C1 segment of cervical spinal cord (tissue), 14 donors: ENCODE data around the gene CCDC157.
"Not testable (repeated sequence)": the region's sequence is repeated elsewhere in the genome, so short reads cannot be mapped to it uniquely, and the experiment has no call there.

ENCODE experiments used
- DNase-seq, 14 donors: peaks; one replicate each; lab custom pipeline; 2025; lab: John Stamatoyannopoulos, UW

CCDC157 gene

DNA sequence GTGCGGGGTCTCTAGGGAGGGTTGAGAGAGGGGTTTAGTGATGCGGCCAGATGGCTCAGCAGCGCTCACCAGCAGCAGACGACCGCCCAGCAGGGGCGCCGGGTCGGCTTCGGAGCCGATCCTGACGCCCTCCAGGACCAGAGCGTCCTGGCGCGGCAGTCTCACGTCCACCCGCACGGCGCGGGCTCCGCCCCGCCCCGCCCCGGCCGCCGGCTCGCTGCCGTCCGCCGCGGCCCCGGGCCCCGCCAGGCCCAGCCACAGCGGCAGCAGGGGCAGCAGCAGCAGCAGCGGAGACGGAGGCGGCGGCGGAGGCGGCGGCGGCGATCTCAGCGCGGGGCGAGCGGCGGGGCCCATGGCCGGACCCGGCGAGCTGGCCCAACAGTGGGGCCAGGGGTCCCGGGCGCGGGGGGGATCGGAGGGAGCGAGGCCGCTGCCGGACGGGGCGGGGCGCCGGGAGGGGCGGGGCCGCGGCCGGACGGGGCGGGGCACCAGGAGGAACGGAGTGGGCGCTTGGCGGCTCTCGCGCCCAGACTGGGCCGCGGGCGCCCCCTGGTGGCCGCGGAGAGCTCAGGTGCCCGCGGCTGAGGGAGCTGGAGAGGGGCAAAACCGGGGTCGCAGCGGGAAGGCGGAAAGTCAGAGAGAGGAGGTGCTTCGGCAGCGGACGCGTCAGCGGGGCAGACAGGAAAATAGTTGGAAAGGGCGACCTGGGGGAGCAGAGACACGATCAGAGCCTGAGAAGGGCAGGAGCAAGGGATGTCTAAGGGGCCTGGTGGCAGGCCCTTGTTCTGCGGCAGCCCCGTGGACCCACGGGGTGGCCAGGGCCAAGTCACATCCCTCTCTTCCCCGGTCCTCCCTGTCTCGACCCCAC is 30.4 kb downstream of the CCDC157 start, which contains the start of gene RNF215:
RNF215 (minus strand) TSS at position 452 of the 868 bp plus-strand sequence; CDS start at position 354, 98 bp downstream.
- peak; percentile 22 to 90 (median 69) for DNase-seq

DNA sequence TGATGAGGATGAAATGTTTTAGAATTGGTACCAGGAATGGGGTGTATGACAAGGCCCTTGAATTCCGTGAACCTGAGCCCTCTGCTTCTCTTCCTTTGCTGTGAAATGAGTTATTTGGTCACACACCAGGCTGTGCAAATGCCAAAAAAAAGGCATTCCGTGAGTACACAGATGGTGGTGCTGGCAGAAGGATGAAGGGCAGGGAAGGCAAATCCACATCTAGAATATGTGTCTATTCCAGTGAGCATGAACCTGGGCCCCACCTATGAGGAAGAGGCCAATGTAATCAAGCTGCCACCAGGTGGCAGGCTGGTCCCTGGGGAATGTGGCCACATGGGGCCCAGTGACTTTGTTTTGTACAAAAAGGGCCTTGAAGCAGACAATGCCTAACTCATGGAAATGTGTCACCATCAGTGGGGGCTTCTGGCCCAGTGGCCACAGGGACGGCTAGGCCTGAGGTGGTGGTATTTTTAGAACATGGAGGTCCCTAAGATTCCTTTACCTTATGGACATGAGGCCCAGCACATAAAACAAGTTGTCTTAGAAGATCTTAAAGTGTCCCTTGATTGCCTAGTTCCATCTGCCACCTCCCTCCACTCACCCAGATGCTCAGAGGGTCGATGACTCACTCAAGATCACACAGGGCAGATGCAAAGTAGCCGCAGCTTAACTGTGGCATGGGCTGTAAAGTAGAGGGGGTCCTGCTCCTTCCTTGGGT is 34.3 kb downstream of the CCDC157 start:
- peak in 11 of 14 donors; percentile 9 to 74 (median 47) for DNase-seq

DNA sequence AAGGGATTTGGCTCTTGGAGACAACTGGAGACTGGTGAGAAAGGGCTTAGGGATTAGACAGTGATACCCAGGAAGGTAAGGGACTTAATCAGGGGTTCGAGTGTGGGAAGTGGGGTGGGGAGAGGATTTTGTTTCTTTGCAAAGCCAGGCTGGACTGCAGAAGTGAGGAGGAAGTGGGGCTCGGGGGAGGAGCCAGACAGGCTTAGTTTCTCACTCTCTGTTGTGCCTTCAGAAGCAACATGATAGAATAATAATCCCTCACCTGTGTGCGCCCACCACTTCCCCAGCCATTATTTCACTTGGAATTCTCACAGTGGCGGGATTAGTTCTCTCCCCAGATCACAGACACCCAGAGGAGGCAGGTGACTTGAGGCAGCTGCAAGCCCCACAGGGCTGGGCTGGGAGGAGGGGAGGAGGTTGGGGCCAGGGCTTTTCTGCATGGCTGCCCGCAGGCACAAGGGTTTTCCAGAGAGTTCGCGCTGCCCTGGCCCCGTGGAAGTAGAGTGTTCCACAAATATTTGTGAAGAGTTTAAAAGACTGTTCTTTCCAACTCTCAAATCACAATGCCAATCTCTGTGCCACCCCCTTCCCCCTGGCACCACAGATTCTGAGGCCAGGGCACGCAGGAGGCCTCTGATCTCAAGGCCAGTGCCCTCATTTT is 36.0 kb downstream of the CCDC157 start:
- peak in 2 of 14 donors; percentile 21 to 25 for DNase-seq

DNA sequence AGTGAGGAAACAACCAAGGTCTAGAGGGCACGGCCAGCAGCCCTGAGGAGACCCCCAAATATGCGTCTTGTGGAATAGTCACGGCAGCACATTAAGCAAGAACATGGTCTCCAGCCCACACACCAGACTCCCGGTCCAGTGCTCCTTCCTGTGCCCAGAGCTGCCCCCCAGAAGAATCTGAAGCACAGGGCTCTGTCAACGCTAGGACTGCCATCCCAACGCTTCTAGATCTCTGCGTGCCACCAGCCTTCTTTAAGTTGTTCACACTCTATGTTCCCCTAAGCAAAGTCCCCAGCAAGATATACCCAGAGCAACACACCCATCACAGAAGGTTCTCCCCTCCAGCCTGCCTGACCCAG is 36.5 kb downstream of the CCDC157 start:
- DNase-seq = no peak

DNA sequence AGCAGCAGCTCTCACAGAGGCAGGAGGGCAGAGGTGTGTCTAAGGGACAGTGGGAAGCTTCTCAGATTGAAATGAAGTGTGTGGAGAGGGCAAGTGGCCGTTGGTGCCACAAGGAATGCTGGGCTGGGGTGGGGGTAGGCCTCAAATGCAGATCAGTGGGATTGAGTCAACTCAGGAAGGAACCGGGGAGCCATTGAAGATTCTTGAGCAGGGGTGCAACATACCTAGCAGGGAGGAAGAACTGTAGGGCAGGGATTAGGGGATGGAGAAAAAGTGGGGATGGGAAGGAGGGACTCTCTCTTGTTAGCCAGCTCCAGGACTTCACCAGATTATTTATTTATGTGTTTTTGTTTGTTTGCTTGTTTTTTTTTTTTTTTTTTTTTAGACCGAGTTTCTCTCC is 37.1 kb downstream of the CCDC157 start:
- DNase-seq = no peak

DNA sequence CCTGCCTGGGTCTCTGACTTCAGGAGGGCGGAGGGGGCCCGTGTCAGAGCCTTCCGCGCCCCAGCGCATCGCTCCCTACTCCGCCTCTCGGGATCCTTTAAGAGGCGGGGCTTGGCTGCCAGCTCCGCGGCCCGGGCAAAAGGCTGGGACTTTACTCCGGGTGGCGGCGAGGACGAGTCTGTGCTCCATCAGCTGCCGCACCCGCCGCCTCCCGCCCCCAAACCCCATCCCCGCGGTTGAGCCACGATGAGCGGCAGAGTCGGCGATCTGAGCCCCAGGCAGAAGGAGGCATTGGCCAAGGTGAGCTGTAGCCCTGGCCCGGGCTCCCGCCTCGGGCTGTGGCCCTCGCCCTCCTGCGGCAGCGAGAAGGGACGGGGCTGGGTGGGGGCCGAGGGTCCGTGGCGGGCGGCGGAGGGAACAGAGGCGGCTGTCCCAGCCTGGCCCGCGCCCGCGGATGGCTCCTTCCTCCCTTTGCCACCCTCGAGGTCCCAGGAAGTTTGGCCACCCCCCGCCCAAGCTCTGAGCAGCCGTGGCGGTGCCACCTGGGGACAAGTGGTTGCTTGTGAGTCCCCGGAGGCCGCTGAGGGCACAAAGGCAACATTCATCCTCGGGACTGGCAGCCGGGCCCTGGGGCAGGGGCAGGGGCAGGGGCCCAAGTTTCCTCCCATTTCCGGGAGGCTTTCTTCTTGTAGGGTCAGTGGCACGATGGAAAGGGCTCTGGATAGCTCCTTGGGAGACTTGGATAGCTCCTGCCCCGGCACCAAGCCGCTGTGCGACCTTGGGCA is 40.3 kb downstream of the CCDC157 start, which contains the start of gene SEC14L2:
SEC14L2 (plus strand) TSS at position 148 of the 785 bp plus-strand sequence; CDS start at position 247, 99 bp downstream.
- peak in 12 of 14 donors; percentile 53 to 83 (median 70) for DNase-seq

DNA sequence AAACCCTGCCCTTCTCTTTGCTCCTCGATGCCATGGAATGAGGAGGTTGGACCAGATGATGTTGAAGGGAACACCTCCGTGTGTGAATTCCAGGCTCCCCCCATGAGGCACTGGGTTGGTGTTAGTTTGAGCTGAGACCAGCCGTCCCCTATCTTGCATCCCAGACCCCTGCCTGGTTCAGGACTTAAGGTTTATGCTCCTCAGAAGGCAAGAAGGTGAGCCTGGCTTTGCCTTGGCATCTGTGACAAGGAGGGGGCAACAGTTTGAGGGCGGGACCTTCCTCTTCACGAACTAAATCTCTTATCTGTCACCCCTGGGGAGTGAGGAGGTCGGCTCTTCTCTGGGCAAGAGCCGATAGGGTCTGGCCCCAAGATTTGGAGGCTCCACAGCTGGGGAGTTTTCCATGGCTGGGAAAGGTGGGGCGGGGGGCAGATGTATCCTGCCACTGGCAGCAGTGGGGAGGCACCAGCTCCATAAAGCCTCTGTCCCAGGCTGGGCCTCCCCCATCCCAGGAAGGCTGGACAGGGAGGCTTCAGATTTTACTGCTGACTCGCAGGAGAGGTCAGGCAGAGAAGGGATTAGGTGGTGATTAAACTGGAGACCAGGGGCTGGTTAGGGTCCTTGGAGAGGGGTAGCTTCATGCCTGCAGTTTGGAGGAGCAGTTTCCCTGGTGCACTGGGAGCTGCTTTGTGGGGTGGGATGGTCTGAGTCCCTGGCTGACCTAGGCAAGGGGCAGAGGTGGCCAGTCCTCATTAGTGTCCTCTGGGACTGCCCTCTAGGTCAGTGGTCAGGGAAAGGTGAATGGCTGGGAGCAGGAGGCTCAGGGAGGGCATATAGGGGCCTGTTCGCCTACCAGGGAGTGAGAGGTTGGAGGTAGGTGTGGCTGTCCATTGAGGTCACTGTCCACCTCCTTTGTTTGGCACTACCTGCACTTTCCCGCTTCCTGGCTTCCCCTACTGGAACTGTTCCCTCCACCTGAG is 41.1 kb downstream of the CCDC157 start:
- peak in 2 of 14 donors; percentile 40 to 57 for DNase-seq

DNA sequence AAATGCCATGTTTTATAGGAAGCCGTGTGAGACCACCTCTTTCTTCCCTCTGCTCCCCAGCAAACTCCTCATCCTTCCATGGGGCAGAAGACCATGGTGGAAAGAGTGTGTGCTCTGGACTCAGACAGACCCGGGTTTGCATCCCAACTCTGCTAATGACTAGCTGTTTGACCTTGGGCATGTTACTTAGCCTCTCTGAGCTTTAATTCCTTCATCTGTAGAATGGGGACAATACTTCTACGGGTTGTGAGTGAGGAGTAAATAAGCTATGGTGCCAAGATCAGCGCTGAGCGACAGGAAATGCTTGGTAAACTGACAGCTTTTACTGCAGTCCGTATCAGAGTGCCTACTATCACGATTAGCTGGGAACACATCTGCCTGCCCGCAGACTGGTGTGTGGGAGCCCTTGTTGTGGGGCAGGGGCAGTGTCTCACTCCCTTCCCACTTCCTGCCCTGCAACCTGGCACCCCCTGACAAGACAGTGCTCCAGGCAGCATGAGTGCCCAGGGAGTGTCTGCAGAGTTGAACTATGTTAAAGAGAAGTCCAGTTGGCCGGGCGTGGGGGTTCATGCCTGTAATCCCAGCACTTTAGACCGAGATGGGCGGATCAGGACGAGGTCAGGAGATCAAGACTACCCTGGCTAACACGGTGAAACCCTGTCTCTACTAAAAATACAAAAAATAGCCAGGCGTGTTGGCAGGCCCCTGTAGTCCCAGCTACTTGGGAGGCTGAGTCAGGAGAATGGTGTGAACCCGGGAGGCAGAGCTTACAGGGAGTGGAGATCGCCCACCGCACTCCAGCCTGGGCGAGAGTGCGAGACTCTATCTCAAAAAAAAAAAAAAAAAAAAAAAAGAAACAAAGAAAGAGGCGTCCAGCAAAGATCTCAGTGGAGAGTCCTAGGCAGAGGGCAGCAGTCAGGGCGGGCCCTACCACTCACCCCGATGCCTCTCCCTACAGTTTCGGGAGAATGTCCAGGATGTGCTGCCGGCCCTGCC is 42.2 kb downstream of the CCDC157 start:
- DNase-seq = peak in 1 of 14 donors; percentile 20

DNA sequence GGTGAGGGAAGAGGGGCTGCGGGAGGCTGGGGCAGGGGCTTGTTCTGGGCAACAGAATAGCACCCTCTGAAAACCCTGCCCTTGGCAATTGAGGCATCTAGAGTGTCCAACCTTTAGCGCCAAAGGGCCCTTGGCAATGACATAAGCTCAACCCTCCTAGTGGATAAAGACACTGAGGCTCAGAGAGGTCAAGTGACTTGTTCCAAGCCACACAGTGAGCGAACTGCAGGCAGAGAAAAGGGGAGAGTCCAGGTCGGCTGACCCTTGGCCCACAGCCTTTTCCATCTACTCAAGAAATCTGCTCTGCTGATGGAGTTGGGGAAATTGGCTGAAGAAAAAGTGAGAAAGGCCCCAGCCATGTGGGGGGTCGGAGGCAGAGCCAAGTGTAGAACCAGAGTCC is 42.9 kb downstream of the CCDC157 start:
- no peak for DNase-seq

DNA sequence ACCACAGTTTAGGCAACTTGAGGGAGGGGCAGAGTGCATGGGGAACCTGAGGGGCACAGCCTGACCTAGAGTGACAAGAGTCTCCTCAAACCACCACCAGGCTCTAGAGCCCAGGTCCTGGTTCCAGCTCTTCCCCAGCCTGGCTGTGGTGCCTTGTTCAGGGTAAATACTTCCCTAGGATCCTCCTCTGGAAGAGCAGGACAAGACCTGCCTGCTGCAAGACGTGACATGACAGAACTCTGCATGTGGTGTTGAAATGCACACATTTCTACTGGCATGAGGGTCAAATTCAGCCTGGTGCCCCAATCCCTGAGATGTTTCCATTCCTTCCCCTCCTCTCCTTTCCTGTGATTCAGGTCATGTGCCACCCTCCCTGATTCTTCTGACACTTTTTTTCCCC is 43.4 kb downstream of the CCDC157 start:
- DNase-seq = no peak

DNA sequence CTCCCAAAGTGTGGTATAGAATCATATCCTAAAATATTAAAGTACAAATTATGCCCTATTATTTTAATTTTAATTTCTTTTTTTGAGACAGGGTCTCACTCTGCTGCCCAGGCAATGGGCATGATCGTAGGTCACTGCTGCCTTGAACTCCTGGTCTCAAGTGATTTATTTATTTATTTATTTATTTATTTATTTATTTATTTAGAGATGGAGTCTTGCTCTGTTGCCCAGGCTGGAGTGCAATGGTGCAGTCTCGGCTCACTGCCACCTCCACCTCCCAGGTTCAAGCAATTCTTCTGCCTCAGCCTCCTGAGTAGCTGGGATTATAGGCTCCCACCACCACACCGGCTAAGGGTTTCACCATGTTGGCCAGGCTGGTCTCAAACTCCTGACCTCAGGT is 44.2 kb downstream of the CCDC157 start:
- DNase-seq = not testable (repeated sequence)

DNA sequence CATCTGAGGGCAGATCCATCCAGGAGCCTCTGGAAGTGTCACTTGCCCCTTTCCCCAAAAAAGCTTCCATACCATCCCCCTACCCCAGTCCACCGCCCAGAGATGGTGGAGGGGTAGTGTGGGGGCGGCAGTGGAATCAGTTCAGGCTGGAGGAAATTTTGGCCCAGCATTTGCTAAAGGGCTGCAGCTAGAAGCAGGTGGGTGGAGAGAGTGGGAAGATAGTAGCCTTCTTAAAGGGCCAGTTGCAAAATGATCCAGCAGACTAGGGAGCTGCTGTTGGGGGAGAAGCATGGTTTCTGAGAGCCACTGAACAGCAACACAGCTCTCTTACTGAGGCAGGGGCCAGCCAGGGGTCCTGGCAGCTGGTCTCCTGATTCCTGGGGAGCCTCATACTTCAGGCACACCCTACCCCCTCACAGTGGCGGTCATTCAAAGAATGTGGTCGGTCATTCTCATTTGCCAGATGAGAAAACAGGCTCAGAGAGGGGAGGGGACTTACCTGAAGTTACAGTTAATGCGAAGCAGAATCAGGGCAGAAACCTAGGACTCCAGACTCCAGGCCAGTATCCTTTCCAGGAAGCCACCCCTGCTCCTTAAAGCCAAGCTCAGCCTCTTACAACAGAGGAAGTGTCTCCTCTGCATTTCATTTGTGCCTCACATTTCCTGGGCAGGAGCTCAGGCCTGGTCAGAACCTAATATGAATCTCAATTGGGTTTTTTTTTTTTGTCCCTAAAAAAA is 45.4 kb downstream of the CCDC157 start:
- peak in 1 of 14 donors; percentile 21 for DNase-seq

DNA sequence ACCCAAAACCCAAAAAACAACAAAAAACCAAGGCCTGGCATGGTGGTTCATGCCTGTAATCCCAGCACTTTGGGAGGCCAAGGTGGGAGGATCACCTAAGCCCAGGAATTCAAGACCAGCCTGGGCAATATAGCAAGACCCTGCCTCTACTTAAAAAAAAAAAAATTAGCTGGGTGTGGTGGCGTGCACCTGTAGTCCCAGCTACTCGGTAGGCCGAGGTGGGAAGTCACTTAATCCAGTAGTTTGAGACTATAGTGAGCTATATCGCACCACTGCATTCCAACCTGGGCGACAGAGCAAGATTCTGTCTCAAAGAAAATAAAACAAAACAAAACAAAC is 45.9 kb downstream of the CCDC157 start:
- DNase-seq = not testable (repeated sequence)

DNA sequence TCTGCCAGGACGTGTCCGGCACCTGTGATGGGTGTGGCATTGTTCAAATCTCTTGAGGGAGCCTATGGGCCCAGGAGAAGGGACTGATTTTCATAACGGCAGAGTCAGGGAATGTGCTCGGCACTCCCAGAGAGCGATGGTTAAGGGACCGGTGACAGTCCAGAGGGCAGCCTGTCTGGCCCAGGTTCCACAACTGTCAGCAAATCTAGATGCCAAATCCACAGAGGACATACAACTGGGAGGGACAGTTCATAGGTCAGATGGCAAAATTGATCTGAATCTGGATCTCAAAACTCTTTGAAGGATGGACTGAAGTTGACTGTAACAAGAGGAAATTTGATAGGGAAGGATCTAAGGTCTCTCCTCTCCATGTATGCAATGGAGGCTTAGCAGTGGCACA is 47.5 kb downstream of the CCDC157 start:
- no peak for DNase-seq

DNA sequence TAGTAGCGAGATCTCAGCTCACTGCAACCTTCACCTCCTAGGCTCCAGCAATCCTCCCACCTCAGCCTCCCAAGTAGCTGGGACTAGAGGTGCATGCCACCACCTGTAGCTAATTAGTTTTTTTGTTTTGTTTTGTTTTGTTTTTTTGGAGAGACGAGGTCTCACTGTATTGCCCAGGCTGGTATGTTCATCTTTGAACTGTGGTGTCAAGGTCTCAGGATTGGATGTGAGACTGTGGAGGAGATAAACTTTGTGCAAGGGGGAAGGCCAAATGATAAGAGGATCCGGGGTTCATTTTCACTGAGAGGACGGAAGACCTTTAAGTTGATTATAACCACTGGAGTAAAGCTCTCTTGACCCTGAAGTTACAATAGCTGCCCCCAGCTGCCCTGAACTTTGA is 48.9 kb downstream of the CCDC157 start:
- no peak for DNase-seq

DNA sequence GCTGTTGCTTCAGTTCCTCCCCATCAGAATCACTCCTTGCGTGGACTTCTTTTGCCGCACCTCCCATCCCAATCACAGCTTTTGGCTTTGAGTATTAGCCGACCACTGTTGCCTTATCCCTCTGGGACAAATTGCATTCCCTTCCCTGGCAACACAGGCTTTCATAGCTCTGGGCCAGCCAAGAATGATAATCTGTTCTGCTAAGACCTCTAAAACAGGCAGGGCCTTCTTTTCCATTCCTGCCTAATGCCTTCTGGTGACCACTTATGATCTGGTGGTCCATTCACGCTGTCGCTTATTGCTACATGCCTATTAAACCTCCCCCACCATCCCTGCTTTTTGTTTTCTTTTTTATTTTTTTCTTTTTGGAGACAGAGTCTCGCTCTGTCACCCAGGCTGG is 49.6 kb downstream of the CCDC157 start:
- DNase-seq = no peak

DNA sequence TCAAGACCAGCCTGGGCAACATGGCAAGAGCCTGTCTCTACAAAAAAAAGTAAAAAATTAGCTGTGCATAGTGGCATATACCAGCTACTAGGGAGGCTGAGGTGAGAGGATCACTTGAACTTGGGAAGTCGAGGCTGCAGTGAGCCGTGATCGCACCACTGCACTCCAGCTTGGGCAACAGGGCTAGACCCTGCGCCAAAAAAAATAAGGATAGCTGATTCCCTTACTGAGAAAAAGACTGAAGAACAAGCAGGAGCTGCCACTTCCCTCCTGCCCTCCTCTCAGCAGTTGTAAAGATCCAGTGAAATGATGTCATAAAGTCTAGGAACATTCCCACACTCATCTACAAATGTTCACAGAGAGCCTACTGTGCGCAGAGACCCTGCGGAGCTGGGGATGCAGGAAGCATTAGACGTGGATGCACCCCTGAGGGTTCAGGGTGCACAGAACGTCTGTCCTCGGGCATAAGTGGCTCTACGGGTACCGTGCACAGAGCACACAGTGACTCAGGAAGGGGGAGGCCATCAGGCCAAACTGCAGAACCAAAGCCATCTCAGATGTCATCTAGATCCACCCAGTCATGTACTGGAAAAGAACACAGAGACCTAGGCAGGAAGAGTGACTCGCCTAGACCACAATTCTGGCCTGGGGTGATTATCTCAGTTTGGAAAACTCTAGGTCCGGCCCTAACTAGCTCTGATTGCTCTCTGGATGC is 51.7 kb downstream of the CCDC157 start:
- no peak for DNase-seq
